ENCODE results near the gene RIMS4.
"Not testable (repeated sequence)": the region's sequence is repeated elsewhere in the genome, so short reads cannot be mapped to it uniquely, and the experiment has no call there.

The RIMS4 gene

GRCh38 chr20:44829688-44830087 lies 19.3 kb upstream of the RIMS4 start:
- no peak for DNase-seq

GRCh38 chr20:44828640-44829039 lies 18.3 kb upstream of the RIMS4 start:
- DNase-seq: no peak

DNA sequence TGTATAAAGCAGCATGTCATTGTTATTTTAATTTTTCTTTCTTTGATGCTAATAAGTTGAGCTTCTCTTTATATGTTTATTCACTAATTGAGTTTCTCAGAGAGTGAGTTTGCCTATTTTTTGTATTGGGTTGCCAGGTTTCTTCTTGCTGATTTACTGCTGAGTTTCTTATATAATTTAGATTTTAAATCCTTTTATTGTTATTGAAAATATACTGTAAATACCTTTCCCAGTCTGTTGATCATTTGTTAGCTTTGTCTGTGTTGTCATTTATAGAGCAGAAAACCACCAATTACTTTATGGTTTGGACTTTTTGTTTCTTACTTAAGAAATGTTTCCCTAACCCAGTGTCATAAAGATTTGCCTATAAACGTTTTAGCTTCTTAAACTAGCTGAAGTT lies 17.1 kb upstream of the RIMS4 start:
- no peak for DNase-seq

DNA sequence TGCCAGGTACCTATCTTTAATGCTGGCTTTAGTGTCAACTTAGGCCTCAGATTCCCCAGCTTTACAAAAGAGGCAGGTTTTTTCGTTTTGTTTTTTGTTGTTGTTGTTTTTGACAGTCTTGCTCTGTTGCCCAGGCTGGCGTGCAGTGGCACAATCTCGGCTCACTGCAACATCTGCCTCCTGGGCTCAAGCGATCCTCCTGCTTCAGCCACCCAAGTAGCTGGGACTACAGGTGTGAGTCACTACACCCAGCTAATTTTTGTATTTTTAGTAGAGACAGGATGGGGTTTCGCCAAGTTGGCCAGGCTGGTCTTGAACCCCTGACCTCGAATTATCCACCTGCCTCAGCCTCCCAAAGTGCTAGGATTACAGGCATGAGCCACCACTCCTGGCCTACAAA lies 11.2 kb upstream of the RIMS4 start:
- not testable (repeated sequence) for DNase-seq

GRCh38 chr20:44819936-44820335 lies 9.6 kb upstream of the RIMS4 start:
- no peak for DNase-seq

DNA sequence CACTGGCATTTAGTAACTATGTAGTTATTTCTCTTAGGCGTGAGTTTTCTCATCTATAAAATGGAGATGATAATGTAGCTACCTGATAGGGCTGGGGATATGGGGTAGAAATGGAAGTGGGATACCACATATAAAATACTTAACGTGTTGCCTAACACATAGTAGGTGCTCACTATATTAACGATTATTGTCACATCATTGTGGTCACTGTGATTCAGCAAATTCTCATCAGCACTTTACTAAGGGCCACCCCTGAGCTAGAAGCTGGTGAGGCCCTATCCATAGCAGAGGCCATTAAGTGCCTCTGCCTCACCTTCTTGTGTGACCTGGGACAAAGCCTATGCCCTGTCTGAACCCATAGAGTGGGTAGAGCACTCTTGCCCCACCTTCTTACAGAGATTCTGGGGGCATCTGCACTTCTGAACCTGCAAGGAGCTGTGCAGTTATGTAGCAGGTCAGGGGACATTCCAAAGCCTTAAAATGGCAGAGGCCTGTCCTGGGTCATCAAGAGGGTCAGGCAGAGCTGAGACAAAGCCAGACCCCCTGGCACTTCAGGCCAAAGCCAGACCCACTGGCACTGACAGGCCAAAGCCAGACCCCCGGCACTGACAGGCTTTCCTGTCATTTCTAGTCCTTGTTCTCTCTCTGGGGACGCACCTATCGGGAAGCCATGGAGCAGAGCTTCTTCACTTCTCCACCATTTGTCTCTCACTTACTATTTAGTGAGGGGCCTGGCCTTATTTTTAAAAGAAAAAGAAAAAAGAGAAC lies 7.0 kb upstream of the RIMS4 start:
- no peak for DNase-seq

DNA sequence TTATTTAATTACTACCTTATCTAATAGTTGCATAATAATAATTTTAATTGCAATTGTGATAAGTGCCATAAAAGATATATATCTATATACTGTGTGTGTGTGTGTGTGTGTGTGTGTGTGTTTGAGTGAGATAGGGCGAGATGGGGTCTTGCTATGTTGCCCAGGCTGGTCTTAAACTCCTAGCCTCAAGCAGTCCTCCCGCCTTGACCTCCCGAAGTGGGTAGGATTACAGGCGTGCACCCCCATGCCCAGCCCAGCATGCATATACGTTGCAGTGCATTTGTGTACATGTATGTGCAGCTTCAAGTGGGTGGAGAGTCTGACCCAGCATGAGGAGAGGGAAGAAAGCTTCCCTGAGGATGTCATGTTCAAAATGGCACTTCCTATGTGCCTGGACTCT lies 4.6 kb upstream of the RIMS4 start:
- DNase-seq: no peak

- DNase-seq: no peak
Observed at GRCh38 chr20:44811150-44811685, 872 bp upstream of the RIMS4 start.

GRCh38 chr20:44810061-44810390 lies 320 bp downstream of the RIMS4 start:
- no peak for DNase-seq

DNA sequence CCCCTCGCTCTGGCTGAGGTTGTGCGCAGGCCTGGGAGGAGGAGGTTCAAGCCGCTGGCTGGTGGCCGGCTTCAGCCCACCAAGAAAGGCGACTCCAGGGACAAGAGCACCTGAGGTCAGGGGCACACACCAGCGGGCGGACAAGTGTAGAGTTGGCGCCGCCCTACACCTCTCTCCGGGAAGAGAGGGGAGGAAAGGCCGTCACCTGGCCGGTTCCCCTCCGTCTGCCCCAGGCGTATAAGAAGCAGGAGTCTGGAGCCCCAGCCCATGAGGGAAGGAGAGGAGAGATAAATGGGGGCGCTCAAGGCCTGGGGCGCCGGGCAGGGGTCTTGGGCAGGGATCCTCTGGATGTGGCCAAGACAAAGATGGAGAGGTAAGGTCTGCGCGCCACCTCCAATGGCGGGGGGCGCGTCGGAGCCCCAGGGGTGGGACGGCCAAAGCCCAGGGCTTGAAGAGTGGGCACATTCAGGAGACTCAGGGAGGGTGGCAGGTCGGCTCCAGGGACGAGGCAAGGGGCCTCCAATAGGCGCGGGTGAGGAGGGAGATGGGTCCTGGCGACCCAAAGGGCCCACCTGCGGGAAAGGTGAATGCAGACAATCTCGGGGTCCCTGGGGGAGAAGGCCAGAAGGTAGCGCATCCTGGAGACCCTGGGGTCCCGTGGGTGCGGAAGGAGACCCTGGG lies 826 bp downstream of the RIMS4 start:
- no peak for DNase-seq

DNA sequence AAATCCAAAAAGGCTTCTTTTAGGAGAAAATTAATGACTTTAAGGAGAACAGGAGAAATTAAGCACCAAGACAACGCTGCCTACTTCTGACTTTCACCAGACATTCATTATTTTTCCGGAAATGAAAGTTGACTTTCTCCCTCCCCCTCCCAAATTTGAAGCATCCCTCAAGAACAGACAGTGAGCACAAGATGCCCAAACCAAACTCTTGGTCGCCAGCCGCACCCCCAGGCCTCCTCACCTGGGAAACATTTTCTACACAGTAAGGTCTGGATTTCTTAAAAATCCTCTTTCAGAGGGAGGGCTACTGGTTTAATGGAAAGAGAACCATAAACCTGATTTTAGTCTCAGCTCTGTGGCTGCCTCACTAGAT lies 2.7 kb downstream of the RIMS4 start:
- DNase-seq: no peak

- no peak for DNase-seq
Observed at GRCh38 chr20:44807051-44807683, 3.2 kb downstream of the RIMS4 start.

GRCh38 chr20:44805979-44806620 lies 4.2 kb downstream of the RIMS4 start:
- no peak for DNase-seq

DNA sequence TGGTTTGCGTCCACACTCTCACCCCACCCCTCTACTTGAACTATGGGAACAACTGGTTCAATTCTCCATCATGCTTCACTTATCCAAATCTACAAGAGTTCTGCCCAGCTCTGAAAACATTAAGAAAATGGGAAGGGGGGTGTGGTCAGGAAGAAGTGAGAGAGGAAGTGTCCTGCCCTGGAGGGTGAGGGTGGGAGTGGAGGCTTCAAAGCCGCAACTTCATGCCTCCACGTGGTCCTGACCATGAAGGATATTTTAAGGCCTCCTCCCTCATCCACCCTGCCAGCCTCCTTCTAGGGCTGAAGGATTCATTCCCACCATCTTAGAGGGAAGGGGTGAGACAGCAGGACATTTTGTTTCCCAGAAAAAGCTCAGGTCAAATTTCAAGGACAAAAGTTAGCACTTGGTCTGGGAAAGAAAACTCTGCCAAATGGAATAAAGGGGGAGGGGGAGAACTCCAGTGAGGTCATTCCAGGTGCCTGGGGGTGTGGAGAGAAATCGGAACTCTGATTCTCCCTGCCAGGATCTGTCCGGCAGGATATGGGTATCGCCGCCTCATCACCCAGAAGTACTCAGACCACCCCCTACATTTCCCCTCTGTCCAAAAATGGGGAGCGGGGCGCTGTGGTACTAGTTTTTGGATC lies 4.9 kb downstream of the RIMS4 start:
- no peak for DNase-seq

- no peak for DNase-seq
Observed at GRCh38 chr20:44803383-44803941, 6.9 kb downstream of the RIMS4 start.

- no peak for DNase-seq
Observed at GRCh38 chr20:44802702-44803101, 7.6 kb downstream of the RIMS4 start.

GRCh38 chr20:44800391-44801046 lies 9.8 kb downstream of the RIMS4 start:
- no peak for DNase-seq

GRCh38 chr20:44799691-44800090 lies 10.7 kb downstream of the RIMS4 start:
- DNase-seq: no peak

DNA sequence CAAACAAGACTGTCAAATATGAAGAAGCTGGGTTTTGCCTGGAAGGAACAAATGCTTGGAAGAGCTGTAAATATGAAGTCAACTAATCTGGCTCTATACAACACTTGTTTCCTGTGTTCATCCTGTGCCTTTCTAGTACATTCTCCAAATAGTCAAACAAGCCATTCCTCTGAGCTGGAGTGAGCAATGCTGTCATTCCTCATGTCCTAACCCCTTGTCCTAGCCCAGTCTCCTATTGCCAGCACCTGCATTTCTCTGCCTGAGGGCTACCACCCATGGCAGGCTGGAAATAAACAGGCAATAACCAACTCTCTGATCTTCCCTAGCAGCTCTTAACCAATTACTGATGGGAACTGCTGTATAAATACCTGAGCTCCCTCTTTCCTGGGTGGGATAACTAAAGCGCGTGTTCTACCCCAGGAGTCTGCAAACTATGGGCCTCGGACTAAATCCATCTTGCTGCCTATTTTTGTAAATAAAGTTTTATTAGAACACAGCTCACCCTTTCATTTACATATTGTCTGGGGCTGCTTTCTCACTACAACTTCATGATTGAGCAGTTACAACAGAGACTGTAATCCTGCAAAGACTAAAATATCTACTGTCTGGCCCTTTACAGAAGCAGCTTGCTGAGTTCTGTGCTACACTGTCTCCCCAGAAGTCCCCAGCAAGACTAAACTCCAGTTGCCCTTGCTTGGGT lies 13.4 kb downstream of the RIMS4 start:
- DNase-seq: no peak

GRCh38 chr20:44796311-44796710 lies 14.0 kb downstream of the RIMS4 start:
- DNase-seq: no peak

DNA sequence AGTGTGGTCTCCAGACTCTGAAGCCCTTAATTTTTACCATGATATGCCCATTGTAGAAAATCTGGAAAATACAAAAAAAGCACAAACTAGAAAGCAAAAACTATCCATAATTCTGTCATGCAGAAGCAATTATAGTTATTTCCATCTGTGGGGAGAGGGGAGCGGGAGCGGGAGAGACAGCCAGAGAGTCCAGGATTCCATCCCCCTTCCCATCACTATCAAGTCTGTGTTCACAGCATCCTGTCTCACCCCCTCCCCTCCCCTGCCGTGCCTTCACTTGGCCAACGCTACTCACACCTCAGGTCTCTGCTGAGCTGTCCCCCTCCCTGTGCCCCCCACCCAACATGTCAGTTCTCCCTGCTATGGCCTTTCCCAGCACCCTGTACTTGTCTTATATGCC lies 14.5 kb downstream of the RIMS4 start:
- DNase-seq: no peak

DNA sequence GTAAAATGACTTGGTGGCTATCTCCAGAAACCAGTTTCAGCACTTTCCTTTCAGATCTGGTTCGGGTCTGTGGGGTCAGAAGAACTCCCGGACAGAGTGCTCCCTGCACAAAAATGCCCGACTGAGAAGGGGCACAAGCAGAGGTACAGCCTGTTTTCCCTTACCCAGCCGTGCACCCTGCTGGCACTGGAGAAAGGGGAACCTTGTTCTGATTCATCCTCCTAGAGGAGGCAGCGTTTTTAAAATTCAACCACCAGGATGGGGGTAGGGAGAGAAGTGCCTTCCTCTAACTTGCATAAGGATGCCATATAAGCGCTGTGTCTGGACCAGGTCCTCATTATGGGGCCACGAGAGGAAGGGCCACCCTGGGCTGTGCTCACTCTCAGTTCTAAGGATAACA lies 17.6 kb downstream of the RIMS4 start:
- DNase-seq: no peak
